ENCODE results near the gene ZNF41.
A peak's percentile ranks its signal among the peaks of the same experiment; 100 is the strongest.
"Not testable (repeated sequence)": the region's sequence is repeated elsewhere in the genome, so short reads cannot be mapped to it uniquely, and the experiment has no call there.

The ZNF41 gene

GRCh38 chrX:47492133-47492532 is 9.1 kb upstream of the ZNF41 start:
- H3K9me3 ChIP-seq (ENCODE audit: control insufficient read depth in 2 of 2, low read length in 2 of 2); H3K27me3 ChIP-seq (ENCODE audit: control insufficient read depth in 2 of 2, insufficient read depth in 2 of 2, low read length in 2 of 2); H3K4me1 ChIP-seq (ENCODE audit: control insufficient read depth in 2 of 2, insufficient read depth in 2 of 2, low read length in 2 of 2); H3K27ac ChIP-seq (ENCODE audit: low read depth in 2 of 2, low read length in 2 of 2); H3K9ac ChIP-seq (ENCODE audit: low read depth in 1 of 2, low read length in 2 of 2); H3K4me3 ChIP-seq (ENCODE audit: low read length in 2 of 2); H3K36me3 ChIP-seq (ENCODE audit: control insufficient read depth in 2 of 2, insufficient read depth in 2 of 2, low read length in 2 of 2): not testable (repeated sequence)

GRCh38 chrX:47489507-47490275 is 6.7 kb upstream of the ZNF41 start:
- Histone ChIP-seq H3K4me3 (ENCODE audit: low read length in 2 of 2) (no peak overlapping the region), H3K9me3 (ENCODE audit: control insufficient read depth in 2 of 2, low read length in 2 of 2) (peaks cover 0 to under 1% of the 10 kb centered on the region in 2 donors), H3K4me1 (ENCODE audit: control insufficient read depth in 2 of 2, insufficient read depth in 2 of 2, low read length in 2 of 2) (peaks cover 2% of the 10 kb centered on the region in 2 donors), H3K36me3 (ENCODE audit: control insufficient read depth in 2 of 2, insufficient read depth in 2 of 2, low read length in 2 of 2) (no peaks in the 10 kb centered on the region), H3K27me3 (ENCODE audit: control insufficient read depth in 2 of 2, insufficient read depth in 2 of 2, low read length in 2 of 2) (peaks cover 0 to 2% of the 10 kb centered on the region in 2 donors), H3K27ac (ENCODE audit: low read depth in 2 of 2, low read length in 2 of 2) (no peak overlapping the region), H3K9ac (ENCODE audit: low read depth in 1 of 2, low read length in 2 of 2) (no peak overlapping the region)

DNA sequence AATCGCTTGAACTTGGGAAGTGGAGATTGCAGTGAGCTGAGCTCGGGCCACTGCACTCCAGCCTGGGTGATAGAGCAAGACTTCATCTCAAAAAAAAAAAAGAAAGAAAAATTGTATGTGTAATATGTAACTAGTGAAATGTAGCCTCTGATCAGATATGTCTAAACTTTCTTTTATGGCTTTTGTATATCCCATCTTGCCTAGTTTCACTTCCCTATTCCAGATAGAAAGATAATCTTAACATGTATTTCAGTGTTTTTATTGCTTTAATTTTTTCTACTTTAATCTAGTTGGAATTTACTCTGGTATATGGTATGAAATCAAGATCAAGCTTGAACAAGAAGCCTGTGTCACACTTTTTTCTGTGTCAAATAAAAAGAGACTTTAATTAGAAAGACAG is 1.9 kb upstream of the ZNF41 start:
- no peaks in the 10 kb centered on the region for H3K36me3 ChIP-seq (ENCODE audit: control insufficient read depth in 2 of 2, insufficient read depth in 2 of 2, low read length in 2 of 2)
- H3K27me3 ChIP-seq (ENCODE audit: control insufficient read depth in 2 of 2, insufficient read depth in 2 of 2, low read length in 2 of 2) = peaks cover 0 to 2% of the 10 kb centered on the region in 2 donors
- H3K27ac ChIP-seq (ENCODE audit: low read depth in 2 of 2, low read length in 2 of 2) = no peak overlapping the region
- H3K9me3 ChIP-seq (ENCODE audit: control insufficient read depth in 2 of 2, low read length in 2 of 2) = no peaks in the 10 kb centered on the region
- H3K9ac ChIP-seq (ENCODE audit: low read depth in 1 of 2, low read length in 2 of 2) = peak overlapping the region in 1 of 2 donors; percentile 10
- peak overlapping the region in 1 of 2 donors; percentile 15 for H3K4me3 ChIP-seq (ENCODE audit: low read length in 2 of 2)
- peaks cover 7 to 8% of the 10 kb centered on the region in 2 donors for H3K4me1 ChIP-seq (ENCODE audit: control insufficient read depth in 2 of 2, insufficient read depth in 2 of 2, low read length in 2 of 2)

DNA sequence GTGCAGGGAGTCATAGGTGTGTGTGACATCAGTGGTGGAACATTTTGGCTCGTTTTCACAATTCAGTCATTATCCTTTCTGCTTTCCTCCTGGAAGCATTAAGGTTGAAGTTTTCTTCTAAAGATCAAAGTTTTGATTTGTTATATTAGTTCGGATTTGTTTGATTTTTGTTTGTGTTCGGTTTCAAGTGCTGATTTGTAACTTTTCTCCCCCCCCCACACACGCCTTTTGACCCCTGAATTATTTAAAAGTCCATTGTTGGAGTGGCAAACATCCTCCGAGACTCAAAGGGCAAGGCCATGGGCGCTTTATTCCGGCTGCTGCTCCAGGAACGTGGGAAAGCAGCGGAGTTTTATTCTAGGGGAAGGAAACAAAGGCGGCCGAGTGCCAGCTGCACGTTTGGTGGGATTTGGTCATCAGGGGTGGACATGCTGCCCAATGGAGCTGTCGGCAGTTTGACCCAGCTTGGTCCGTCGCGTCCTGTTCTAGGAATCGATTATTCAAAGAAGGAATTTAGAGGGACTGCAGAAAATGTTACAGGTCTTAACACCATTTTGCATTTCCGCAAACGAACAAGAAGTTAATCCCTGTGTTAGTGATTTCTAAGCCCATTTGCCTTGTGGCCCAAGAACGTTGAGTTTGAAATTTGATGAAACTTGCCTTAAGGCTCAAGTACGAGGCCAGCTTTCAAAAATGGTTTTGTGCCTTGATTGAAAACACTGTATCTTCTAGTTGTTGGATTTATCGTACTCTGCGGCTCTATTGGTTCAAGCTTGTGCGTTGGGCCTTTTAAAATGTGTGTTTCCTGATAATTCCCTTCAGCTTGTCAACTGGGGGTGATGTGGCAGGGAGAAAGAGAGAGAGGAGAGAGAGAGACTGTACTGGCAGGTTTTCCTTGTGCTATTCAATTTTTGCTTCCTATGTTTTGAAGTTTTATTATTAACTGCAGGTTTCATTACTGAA is 565 bp upstream of the ZNF41 start:
- H3K27ac ChIP-seq (ENCODE audit: low read depth in 2 of 2, low read length in 2 of 2) = peak overlapping the region; percentile 88 to 92
- no peaks in the 10 kb centered on the region for H3K36me3 ChIP-seq (ENCODE audit: control insufficient read depth in 2 of 2, insufficient read depth in 2 of 2, low read length in 2 of 2)
- H3K9ac ChIP-seq (ENCODE audit: low read depth in 1 of 2, low read length in 2 of 2) = peak overlapping the region; percentile 77 to 80
- H3K27me3 ChIP-seq (ENCODE audit: control insufficient read depth in 2 of 2, insufficient read depth in 2 of 2, low read length in 2 of 2) = peaks cover 0 to 2% of the 10 kb centered on the region in 2 donors
- no peaks in the 10 kb centered on the region for H3K9me3 ChIP-seq (ENCODE audit: control insufficient read depth in 2 of 2, low read length in 2 of 2)
- H3K4me1 ChIP-seq (ENCODE audit: control insufficient read depth in 2 of 2, insufficient read depth in 2 of 2, low read length in 2 of 2) = peaks cover 7 to 8% of the 10 kb centered on the region in 2 donors
- peak overlapping the region; percentile 76 to 84 for H3K4me3 ChIP-seq (ENCODE audit: low read length in 2 of 2)

- no peaks in the 10 kb centered on the region for H3K27me3 ChIP-seq (ENCODE audit: control insufficient read depth in 2 of 2, insufficient read depth in 2 of 2, low read length in 2 of 2)
- H3K9ac ChIP-seq (ENCODE audit: low read depth in 1 of 2, low read length in 2 of 2) = peak overlapping the region; percentile 60 to 80
- peak overlapping the region; percentile 88 to 92 for H3K27ac ChIP-seq (ENCODE audit: low read depth in 2 of 2, low read length in 2 of 2)
- H3K9me3 ChIP-seq (ENCODE audit: control insufficient read depth in 2 of 2, low read length in 2 of 2) = no peaks in the 10 kb centered on the region
- H3K36me3 ChIP-seq (ENCODE audit: control insufficient read depth in 2 of 2, insufficient read depth in 2 of 2, low read length in 2 of 2) = no peaks in the 10 kb centered on the region
- peaks cover 7 to 8% of the 10 kb centered on the region in 2 donors for H3K4me1 ChIP-seq (ENCODE audit: control insufficient read depth in 2 of 2, insufficient read depth in 2 of 2, low read length in 2 of 2)
- H3K4me3 ChIP-seq (ENCODE audit: low read length in 2 of 2) = peak overlapping the region; percentile 76 to 84
Measured at GRCh38 chrX:47482065-47482511, 934 bp downstream of the ZNF41 start.

- Histone ChIP-seq H3K9ac (ENCODE audit: low read depth in 1 of 2, low read length in 2 of 2) (no peak overlapping the region), H3K4me1 (ENCODE audit: control insufficient read depth in 2 of 2, insufficient read depth in 2 of 2, low read length in 2 of 2) (peaks cover 7 to 8% of the 10 kb centered on the region in 2 donors), H3K27ac (ENCODE audit: low read depth in 2 of 2, low read length in 2 of 2) (no peak overlapping the region), H3K36me3 (ENCODE audit: control insufficient read depth in 2 of 2, insufficient read depth in 2 of 2, low read length in 2 of 2) (no peaks in the 10 kb centered on the region), H3K27me3 (ENCODE audit: control insufficient read depth in 2 of 2, insufficient read depth in 2 of 2, low read length in 2 of 2) (no peaks in the 10 kb centered on the region), H3K9me3 (ENCODE audit: control insufficient read depth in 2 of 2, low read length in 2 of 2) (no peaks in the 10 kb centered on the region), H3K4me3 (ENCODE audit: low read length in 2 of 2) (no peak overlapping the region)
Measured at GRCh38 chrX:47481160-47481559, 1.9 kb downstream of the ZNF41 start.

DNA sequence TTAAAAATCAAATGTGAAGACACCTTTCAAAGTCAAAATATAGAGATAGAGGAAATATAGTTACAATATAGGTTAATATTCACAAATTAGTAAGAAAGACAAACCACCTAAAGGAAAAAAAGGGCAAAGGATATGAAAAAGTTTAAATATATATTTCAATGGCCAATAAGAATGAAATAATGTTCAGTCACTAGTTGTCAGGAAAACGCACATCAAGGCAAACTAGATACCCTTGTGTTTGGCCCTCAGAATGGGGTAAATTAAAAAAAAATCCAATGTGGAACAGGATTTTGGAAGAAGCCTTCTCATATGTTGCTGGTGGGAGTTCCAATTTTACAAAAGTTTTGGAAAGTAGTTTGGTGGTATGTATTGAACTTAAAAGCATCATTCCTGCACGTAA is 2.4 kb downstream of the ZNF41 start:
- Histone ChIP-seq H3K4me1 (ENCODE audit: control insufficient read depth in 2 of 2, insufficient read depth in 2 of 2, low read length in 2 of 2) (peaks cover 7 to 8% of the 10 kb centered on the region in 2 donors), H3K27me3 (ENCODE audit: control insufficient read depth in 2 of 2, insufficient read depth in 2 of 2, low read length in 2 of 2) (no peaks in the 10 kb centered on the region), H3K9me3 (ENCODE audit: control insufficient read depth in 2 of 2, low read length in 2 of 2) (no peaks in the 10 kb centered on the region), H3K27ac (ENCODE audit: low read depth in 2 of 2, low read length in 2 of 2) (no peak overlapping the region), H3K4me3 (ENCODE audit: low read length in 2 of 2) (no peak overlapping the region), H3K36me3 (ENCODE audit: control insufficient read depth in 2 of 2, insufficient read depth in 2 of 2, low read length in 2 of 2) (no peaks in the 10 kb centered on the region), H3K9ac (ENCODE audit: low read depth in 1 of 2, low read length in 2 of 2) (no peak overlapping the region)

- Histone ChIP-seq H3K9ac (ENCODE audit: low read depth in 1 of 2, low read length in 2 of 2) (no peak overlapping the region), H3K36me3 (ENCODE audit: control insufficient read depth in 2 of 2, insufficient read depth in 2 of 2, low read length in 2 of 2) (no peaks in the 10 kb centered on the region), H3K4me3 (ENCODE audit: low read length in 2 of 2) (no peak overlapping the region), H3K4me1 (ENCODE audit: control insufficient read depth in 2 of 2, insufficient read depth in 2 of 2, low read length in 2 of 2) (no peaks in the 10 kb centered on the region), H3K9me3 (ENCODE audit: control insufficient read depth in 2 of 2, low read length in 2 of 2) (no peaks in the 10 kb centered on the region), H3K27me3 (ENCODE audit: control insufficient read depth in 2 of 2, insufficient read depth in 2 of 2, low read length in 2 of 2) (no peaks in the 10 kb centered on the region), H3K27ac (ENCODE audit: low read depth in 2 of 2, low read length in 2 of 2) (no peak overlapping the region)
Measured at GRCh38 chrX:47475476-47475875, 7.5 kb downstream of the ZNF41 start.

DNA sequence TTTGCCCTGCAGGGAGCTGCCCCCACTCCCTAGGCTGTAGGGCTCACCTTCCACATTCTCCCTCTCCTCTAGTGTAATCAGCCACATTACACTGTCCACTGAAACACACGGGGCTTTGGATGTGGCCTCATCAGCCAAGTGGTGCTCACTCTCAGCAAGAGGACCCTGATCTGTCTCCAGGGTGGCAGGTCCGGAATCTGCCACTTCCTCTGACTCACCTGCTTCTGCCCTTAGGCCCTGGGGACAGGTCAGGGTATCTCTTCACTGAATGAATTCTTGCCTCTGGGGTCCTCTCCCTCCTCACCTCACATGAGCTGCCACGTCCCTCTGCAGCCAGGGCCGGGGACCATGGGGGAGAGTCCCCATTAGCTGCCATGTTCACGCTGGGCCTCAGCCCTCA is 15.9 kb downstream of the ZNF41 start:
- H3K36me3 ChIP-seq (ENCODE audit: control insufficient read depth in 2 of 2, insufficient read depth in 2 of 2, low read length in 2 of 2) = peaks cover 7 to 8% of the 10 kb centered on the region in 2 donors
- no peaks in the 10 kb centered on the region for H3K4me1 ChIP-seq (ENCODE audit: control insufficient read depth in 2 of 2, insufficient read depth in 2 of 2, low read length in 2 of 2)
- H3K9ac ChIP-seq (ENCODE audit: low read depth in 1 of 2, low read length in 2 of 2) = no peak overlapping the region

GRCh38 chrX:47460561-47460960 is 22.5 kb downstream of the ZNF41 start:
- Histone ChIP-seq H3K9ac (ENCODE audit: low read depth in 1 of 2, low read length in 2 of 2) (no peak overlapping the region), H3K36me3 (ENCODE audit: control insufficient read depth in 2 of 2, insufficient read depth in 2 of 2, low read length in 2 of 2) (peaks cover 0 to 12% of the 10 kb centered on the region in 2 donors), H3K9me3 (ENCODE audit: control insufficient read depth in 2 of 2, low read length in 2 of 2) (no peaks in the 10 kb centered on the region), H3K4me3 (ENCODE audit: low read length in 2 of 2) (no peak overlapping the region), H3K4me1 (ENCODE audit: control insufficient read depth in 2 of 2, insufficient read depth in 2 of 2, low read length in 2 of 2) (no peaks in the 10 kb centered on the region), H3K27ac (ENCODE audit: low read depth in 2 of 2, low read length in 2 of 2) (no peak overlapping the region), H3K27me3 (ENCODE audit: control insufficient read depth in 2 of 2, insufficient read depth in 2 of 2, low read length in 2 of 2) (no peaks in the 10 kb centered on the region)

More for the DNA sequence above, 15.9 kb downstream of the ZNF41 start:
- H3K4me3 ChIP-seq (ENCODE audit: low read length in 2 of 2) = no peak overlapping the region
- H3K9me3 ChIP-seq (ENCODE audit: control insufficient read depth in 2 of 2, low read length in 2 of 2) = no peaks in the 10 kb centered on the region
- H3K27ac ChIP-seq (ENCODE audit: low read depth in 2 of 2, low read length in 2 of 2) = no peak overlapping the region
- no peaks in the 10 kb centered on the region for H3K27me3 ChIP-seq (ENCODE audit: control insufficient read depth in 2 of 2, insufficient read depth in 2 of 2, low read length in 2 of 2)
